HG03469 (cell line): ENCODE measurements around the gene ARL6IP1.

ENCODE experiments used
- ATAC-seq: cut with Tn5 transposase; IDR thresholded peaks from one replicate; pipeline ENCODE4 v1.9.1; 2021; ENCODE audit warnings: mild to moderate bottlenecking, moderate library complexity, moderate number of reproducible peaks; ENCODE audit not compliant: unreplicated experiment

Gene ARL6IP1

DNA sequence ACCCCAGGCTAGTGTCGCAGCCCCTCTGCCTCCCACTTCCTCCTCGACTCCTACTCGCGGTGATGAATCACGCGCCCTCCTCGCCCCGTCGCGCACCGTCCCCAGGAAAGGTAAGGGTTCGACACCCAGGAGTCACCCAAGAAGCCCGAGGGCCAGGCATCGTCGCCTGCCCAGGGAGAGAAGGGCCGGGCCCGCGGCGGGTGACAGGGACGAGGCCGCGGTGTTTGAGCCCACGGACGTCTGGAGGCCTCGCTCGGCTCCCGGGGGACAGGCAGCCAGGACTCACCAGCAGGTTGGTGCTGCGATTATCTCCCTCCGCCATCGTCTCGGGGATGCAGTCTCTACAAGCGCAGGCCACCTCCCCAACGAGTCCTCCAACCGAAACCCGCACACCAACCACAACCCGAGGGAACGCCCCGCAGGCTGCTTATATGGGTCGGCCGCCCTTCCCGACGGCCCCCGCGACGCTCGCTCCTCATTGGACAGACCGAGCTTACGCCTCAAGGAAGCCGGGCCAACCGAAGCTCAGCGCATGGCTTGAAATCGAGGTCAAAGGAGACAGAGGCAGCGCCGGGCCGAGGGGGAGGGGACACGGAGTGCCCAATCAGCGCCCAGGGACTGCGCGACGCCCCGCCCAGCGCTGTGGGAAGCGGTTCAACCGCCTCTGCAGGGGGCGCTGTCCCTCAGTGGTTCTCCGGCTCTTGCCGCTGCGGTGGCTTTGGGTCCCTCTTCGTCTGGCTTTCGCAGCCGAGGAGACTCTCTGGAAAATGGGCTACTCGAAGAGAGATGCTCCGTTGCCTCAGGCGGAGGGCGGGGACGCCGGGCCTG, at the start of gene ARL6IP1:
ARL6IP1 (minus strand) TSS at position 405 of the 828 bp plus-strand sequence; CDS start at position 322, 83 bp downstream.
- peak; percentile 85 for ATAC-seq

DNA sequence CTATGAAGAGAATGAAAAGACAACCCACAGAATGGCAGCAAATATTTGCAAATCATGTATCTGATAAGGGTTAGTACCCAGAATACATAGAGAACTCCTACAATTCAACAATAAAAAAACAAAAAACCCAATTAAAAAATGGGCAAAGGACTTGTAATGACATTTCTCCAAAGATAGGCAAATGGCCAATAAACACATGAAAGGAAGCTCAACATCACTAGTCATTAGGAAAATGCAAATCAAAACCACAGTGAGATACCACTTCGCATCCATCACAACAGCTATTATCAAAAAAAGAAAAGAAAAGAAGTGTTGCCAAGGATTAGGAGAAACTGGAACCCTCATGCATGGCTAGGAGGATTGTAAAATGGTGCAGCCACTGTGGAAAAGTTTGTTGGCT, 45.1 kb upstream of the ARL6IP1 start:
- no peak for ATAC-seq

DNA sequence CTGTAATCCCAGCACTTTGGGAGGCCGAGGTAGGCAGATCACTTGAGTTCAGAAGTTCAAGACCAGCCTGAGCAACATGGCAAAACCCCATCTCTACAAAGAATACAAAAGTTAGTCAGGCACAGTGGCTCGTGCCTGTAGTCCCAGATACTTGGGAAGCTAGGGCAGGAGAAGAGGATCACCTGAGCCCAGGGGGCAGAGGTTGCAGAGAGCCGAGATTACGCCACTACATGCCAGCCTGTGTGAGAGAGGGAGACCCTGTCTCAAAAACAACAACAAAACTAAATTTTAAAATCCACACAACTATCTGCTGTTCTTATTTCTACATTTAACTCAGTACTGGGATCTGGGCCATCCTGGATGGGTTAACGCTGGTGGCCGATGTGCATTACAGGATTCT, 41.2 kb upstream of the ARL6IP1 start:
- no peak for ATAC-seq

DNA sequence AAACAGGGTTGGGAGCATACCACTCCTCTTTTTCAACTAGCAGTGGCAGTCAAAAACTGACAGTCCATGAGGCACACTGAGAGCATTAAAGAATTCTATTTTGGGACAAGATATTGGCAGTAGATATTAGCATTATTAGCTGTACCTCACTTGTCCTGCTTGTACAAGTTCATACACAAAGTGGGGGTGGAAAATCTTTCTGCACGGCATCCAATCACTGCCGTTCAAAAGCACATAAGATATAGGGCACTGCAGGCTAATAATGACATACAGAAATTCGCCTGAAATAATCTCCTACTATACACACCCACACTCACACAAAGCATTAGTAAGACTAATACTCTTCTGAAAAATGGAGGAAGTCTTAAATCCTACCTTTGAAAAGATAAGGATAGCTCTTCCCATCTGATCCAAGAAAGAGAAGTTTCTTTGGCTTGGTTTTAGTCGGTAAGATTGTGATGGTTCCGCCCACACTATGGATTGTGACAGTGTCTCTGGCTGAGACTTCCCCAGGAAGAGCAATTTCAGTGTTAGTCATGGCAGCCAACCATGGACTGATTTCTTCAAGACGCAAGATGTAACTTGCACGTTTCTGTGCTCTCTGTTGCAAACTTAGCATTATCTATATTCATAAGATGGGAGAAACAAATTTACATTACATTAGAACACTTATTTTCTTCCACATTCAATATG, 40.6 kb upstream of the ARL6IP1 start:
- ATAC-seq, result no peak

DNA sequence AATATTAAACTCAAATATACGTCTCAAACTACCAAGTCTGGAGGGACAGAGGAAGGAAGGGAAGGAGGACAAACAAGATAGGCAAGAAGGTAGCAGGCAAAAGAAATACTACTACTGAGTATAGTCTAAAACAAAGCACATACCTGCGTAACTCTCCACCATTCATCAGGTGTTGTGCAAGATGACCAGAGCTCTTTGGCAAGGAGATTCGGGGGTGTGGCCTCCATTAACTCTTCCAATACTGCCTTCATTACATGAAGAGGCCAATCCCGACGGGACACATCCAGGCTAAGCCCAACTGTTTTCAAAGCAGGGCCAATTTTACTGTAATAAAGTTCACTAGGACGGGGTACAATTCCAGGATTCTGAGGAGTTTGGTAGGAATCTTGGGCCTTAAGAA, 38.2 kb upstream of the ARL6IP1 start:
- no peak for ATAC-seq

DNA sequence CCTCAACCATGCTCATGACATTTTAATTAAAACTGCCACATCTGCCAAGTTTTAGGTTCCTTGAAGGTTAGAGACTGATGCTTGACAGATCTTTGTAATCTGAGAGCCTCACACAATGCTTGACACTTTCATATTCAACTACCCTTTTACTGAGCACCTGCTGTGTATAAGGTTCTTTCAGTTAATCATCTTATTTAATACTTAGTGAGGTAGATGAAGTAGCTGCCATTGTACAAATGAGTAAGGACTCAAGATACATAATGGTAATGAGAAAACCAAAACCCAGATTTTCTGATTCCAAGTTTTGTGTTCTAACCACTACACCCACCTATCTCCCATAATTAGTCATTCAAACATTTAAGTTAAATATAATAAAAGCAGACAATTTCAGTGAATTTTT, 35.4 kb upstream of the ARL6IP1 start:
- ATAC-seq, result no peak

DNA sequence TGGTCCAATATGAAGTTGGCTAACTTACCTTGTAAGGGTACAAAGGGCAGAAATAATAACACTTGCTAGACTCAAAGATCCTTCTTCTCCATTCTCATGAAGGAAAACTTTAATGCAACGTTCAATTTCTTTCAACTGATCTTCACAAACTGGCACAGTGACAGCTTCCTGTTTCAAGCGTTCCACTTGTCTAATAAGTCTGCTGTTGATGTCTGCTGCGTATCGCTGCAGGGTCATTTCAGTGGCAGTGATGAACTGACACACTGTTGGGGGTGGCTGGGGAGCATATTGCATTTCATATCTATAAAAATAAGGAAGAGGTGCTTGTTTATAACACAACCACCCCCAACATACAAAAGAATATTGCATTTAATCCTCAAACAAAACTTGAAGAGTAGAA, 33.5 kb upstream of the ARL6IP1 start:
- no peak for ATAC-seq

DNA sequence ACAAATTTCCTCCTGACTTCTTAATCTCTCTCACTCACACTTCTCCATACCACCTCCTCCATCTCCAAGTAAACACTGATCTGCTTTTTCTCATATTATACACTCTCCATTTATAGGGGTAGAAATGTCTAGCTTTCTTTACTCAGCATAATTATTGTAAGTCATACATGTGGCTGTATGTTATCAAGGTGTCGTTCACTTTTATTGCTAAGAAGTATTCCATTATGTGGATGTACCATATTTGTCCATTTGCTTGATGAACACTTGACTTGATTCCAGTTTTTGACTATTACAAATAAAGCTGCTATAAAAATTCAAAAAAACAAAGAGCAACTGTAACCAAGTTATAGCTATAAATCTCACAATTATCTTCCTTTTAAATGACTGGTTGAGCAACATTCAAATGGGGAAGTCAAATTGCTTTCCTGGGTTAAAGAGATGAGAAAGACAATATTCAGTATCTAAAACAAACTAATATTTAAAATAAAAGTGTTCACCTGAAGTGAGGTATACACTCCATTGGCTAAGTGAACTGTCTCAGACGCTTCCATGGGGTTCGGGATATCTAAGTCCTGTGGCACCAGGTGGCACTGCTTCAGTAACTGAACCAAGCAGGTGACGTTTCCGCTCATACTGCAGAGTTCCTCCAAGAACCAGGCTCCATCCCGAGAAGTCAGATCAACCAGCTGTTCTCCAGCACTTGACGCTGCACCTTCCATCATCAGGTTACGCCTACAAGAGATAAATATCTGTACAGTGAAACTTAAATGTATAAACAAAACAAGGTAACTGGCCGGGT, 32.6 kb upstream of the ARL6IP1 start:
- ATAC-seq, result no peak

DNA sequence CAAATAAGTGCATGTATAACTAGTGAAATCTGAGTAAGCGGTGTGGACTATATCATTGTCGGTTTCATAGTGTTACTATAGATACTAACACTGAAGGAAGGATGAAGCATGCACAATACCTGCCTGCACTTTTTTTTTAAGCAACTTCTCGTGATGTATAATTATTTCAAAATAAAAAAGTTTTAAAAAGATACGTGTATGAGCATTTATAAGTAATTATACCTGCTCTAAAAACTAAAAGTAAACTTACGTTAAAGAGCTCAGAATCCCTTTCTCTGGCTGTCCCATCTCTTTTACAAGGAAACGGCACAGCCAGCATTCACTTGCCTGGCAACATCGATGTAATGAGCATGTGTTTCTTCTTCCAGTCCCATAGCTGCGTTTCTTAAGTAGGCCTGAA, 31.3 kb upstream of the ARL6IP1 start:
- ATAC-seq, result no peak

DNA sequence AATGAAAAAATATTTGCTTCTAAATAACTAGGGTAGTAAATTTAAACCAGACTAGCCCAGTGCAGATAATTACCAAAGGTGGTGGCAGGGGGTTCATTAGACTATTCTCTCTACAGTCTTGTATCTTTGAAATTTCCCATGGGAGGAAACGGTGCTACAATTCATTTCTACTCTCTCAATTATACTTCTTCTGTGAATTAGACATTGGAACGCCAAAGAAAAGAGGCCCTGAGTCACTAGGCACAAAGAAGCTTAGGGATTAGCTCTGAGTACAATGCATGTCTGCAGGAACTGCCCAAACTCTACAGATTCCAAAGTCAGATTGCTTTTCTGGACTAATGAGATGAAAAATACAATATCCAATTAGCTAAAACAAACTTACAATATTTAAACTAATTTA, 30.7 kb upstream of the ARL6IP1 start:
- no peak for ATAC-seq

DNA sequence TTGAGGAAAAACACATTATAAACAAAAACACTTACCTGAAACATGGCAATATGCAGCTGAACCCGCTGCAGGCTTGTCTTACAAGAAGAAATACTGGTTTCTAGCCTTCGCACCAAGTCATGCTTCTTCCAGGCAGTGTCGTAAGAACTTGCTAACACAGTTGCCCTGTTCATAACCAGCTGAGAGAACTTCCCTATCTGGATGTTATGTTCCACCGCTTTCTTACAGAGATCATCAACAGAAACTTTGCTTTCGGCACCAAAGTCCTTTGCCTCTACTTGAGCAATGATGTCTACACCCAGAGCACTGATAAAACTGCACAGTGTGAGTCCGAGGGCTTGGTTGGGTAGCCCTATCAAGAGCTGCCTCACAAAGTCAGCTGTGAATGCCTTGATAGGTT, 27.9 kb upstream of the ARL6IP1 start:
- no peak for ATAC-seq

DNA sequence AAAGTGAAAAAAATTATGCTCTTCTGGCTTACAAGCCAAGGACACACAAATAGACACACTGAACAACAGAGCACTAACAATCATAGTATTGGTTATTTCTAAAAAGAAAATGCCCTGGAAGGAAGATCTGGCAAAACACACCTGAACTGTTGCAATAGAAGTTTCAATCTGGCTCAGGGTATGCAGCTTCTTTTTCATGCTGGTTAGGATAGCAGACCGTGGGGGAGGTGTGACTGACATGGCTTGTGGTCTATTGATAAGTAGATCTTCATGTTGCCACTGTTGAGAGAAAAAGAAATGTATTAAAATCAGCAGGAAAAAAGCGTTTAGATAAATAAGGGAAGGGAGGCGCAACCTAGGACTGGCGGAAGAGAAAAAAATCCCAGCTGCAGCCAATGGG, 26.5 kb upstream of the ARL6IP1 start:
- no peak for ATAC-seq

DNA sequence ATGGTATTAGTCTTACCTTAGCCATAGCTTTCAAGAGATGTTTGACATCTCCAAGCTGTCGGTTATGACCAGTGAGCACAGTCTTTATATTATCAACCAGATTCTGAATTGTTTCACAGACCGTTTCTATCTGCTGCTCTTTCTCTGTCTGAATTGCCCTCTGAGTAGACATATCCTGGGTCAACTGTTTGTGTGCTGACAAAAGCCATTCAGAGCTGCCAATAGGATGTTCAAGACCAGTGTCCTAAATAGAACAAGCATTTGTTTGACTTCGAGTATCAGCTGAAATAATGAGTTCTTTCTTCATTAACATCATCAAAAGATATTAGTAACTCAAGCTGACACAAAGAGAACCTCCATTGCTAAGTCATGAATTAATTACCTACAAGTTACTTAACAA, 14.9 kb upstream of the ARL6IP1 start:
- ATAC-seq, result no peak

DNA sequence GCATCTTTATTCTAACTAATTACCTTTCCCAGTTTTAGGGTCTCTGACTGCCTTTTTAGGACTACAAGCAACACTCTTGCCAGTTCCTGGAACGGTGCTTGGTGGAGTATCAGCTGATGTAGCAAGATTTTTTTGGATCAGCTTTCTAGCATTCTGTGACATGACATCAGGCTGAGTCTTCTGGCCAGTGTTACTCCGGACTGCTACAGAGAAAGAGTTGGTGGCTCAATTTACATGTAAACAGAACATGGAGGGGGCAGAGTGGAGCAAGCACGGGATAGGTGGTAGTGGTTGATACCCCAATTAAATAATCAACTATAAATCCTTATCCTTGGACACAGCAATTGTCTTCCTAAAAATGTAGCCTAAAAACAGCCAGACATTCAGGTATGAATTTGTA, 10.6 kb upstream of the ARL6IP1 start:
- no peak for ATAC-seq

DNA sequence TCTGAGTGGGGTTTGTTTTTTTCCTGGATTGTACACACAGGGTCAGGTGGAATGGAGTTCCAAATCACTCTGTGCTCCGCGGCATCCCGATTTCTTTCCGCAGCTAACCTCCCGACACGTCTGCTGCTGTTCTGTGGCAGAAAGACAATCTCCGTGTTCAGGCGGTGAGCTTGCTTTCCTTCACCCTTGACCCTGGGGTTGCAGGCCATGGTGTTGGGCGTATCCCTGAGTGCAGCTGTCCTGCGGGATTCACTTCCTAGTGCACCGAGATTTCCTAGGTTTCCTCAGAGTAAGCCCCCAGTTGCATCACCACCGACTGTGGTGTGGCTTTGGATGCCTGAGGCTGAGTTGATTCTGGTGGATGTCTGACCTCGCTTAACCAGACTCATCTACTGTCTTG, 7.8 kb upstream of the ARL6IP1 start:
- ATAC-seq, result no peak

DNA sequence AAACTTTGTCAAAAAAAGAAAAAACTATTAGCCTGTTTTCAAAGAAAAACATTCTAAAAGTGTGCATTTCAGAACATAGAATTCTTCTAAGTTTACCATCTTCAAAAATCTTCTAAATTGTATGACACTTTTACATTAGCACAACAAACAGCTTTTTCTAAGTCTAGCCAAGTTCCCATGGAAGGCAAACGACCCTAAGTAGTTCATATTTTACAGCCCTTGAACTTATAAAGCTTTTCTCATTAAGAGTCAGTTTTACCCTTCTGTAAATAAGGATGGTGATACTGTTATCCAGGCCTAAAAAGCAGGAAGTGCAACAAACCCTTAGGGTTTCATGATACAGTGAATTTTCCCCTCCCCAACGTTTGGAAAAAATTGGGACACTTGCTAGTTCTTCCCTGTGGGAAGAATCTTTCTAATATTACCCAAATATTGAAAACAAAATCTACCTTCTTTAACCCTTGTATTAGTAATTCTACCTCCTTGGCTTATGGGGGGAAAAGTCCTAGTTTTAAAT, 4.0 kb upstream of the ARL6IP1 start:
- ATAC-seq, result no peak

DNA sequence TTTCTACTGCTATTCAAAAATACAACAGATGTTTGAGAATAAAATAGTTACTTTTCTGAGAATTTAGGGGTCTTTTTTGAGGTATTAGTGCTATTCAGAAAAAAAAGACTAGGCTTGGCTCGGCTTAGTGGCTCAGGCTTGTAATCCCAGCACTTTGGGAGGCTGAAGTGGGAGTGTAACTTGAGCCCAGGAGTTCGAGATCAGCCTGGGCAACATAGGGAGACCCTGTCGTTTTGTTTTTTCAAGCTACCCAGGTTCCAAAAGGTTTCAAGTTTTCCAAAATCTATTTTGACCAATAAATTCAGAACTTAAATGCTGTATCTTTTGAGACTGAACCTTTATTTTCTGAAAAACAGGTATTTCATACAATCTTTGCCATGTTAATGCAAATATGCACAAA, 3.2 kb upstream of the ARL6IP1 start:
- ATAC-seq, result no peak

DNA sequence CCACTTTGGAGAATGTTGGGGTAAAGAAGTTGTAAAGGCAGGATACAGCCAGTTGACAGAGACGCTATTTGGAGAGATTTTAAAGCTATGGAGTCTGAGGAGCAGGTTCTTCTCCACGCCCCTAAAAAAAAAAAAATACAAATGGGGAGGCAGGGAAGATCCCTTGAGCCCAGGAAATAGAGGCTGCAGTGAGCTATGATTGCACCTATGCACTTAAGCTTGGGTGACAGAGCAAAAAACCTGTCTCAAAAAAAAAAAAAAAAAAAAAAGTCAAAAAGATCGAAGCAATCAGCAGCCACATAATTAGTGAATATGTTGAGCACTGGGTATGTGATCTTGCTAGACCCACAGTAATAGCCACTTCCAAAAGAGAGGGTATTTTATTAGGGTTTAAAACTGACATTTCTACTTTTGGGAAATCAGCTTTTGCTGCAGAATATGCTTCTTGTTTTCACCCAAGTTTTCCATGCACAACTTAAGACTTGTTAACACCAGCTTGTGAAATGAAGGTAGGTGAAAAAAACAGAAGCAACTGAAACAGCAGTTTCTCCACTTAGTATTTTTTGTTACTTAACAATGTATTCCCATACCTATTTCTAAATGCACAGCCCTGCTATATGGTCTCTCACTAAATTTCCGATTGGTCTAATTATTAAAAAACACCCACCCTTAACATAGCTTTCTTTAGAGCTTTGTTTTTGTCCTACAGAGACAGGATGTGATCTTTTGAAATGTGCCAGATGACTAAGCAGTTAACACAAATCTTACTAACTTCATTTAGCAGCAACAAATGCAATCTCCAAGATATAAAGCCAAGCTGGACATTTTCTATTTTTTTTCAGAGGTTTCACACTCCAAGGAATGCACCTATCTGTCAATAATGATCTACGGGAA, 2.5 kb upstream of the ARL6IP1 start:
- ATAC-seq, result no peak

DNA sequence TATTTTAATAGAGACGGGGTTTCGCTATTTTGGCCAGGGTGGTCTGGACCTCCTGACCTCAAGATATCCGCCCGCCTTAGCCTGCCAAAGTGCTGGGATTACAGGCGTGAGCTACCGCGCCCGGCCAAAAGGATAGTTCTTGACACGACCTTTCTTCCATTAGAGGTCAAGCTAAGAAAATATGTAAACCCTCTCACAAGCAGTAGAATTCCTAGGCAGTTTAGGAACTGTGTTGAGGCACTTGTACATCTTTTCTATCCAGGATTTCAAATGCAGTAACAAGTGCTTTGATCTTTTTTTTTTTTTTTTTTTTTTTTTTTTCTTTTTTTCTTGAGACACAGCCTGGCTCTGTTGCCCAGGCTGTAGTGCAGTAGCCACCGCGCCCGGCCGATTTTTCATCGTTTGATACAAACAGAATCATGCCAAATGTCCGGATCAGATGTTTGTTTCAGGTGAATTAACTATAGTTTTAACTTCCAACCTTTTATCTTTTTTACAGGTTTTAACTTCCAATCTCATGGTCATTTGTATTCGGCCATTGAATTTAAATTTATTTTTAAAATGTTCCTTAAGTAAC, 1.5 kb upstream of the ARL6IP1 start:
- ATAC-seq, result no peak

DNA sequence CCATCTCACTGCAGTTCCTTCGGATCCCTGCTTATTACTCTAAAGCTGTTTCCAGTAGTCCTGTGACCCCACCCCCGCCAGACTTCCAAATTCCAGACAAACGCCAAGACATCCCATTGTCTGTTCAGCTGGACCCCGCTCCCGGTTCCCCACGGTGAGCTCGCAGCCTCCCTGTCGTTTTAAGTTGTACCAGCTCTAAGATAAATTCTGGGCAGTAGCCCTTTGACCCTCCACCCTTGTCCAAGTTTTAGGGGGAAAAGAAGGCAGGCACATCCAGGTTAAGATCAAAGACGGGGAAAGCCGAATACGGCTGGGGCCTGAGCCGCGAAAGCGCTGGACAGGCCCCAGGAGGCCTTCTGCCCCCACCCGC, 589 bp downstream of the ARL6IP1 start:
- no peak for ATAC-seq
